SK-N-SH (cell line): ENCODE results near the gene ALDOA. TPM values are rescaled to one million over a fixed set of nuclear protein-coding genes. Genes with fewer than 3 reads are reported as not detected.

Experiments used
- CTCF ChIA-PET: fragments of 300-600, 350-600 bp; formaldehyde crosslinking; extraction: SDS; loops from one replicate; lab custom pipeline; 2021; lab: Yijun Ruan, JAX
- POLR2A ChIA-PET: fragments of 350-600 bp; sonication (Branson Sonifier 250); formaldehyde crosslinking; extraction: SDS; loops from one replicate; lab custom pipeline; 2020; ENCODE audit warnings: antibody characterized with exemption, inconsistent platforms; lab: Yijun Ruan, JAX
- DNase-seq: peaks from one replicate; pipeline ENCODE4 v3.0.0; 2012
- H2AFZ ChIP-seq: fragments of 200-600 bp; sonication (generic); 2 replicates; pipeline ENCODE4 v1.8.1; 2016; ENCODE audit warnings: antibody characterized with exemption, mild to moderate bottlenecking, low read depth
- H3F3A ChIP-seq: fragments of 200-600 bp; sonication (generic); replicated peaks from 2 replicates; pipeline ENCODE3; 2016; ENCODE audit warnings: antibody characterized with exemption, mild to moderate bottlenecking; ENCODE audit not compliant: insufficient read depth
- H3K27ac ChIP-seq, 2 experiments: fragments of 200-500 bp in 1 of 2; fragments of 200-600 bp in 1 of 2; sonication (Bioruptor generic) in 1 of 2; sonication (generic), shearing (Covaris generic) in 1 of 2; 2 replicates each; pipeline versions ENCODE4 v1.5.1 to v1.6.1; 2014 to 2016; ENCODE audit warnings: low read depth in 2 of 2, inconsistent platforms in 1 of 2, low read length in 1 of 2, mild to moderate bottlenecking in 1 of 2, mixed read lengths in 1 of 2
- H3K27me3 ChIP-seq: fragments of 200-600 bp; sonication (generic), shearing (Covaris generic); 2 replicates; pipeline ENCODE4 v1.6.1; 2016; ENCODE audit warnings: mixed run types; ENCODE audit not compliant: insufficient read depth
- H3K36me3 ChIP-seq, 2 experiments: fragments of 200-500 bp in 1 of 2; fragments of 200-600 bp in 1 of 2; sonication (Bioruptor generic) in 1 of 2; sonication (generic) in 1 of 2; replicated peaks in 1 of 2; 2 replicates each; pipeline versions ENCODE3 to v1.5.1; 2014 to 2016; ENCODE audit warnings: low read length in 1 of 2, mild to moderate bottlenecking in 1 of 2; ENCODE audit not compliant: insufficient read depth in 2 of 2, control insufficient read depth in 1 of 2
- H3K4me1 ChIP-seq, 2 experiments: fragments of 200-500 bp in 1 of 2; fragments of 200-600 bp in 1 of 2; sonication (Bioruptor generic) in 1 of 2; sonication (generic), shearing (Covaris generic) in 1 of 2; 2 replicates each; pipeline versions ENCODE4 v1.5.1 to v1.6.1; 2014 to 2016; ENCODE audit warnings: low read depth in 1 of 2, low read length in 1 of 2, mixed run types in 1 of 2; ENCODE audit not compliant: insufficient read depth in 2 of 2, control insufficient read depth in 1 of 2
- H3K4me2 ChIP-seq: fragments of 200-600 bp; sonication (generic), shearing (Covaris generic); 2 replicates; pipeline ENCODE4 v1.6.1; 2017; ENCODE audit warnings: mixed run types
- H3K4me3 ChIP-seq, 2 experiments: fragments of 200-500 bp in 1 of 2; fragments of 200-600 bp in 1 of 2; sonication (Bioruptor generic) in 1 of 2; sonication (generic), shearing (Covaris generic) in 1 of 2; 2 replicates each; pipeline versions ENCODE4 v1.5.1 to v1.8.1; 2014 to 2016; ENCODE audit warnings: low read depth in 2 of 2, inconsistent platforms in 1 of 2, low read length in 1 of 2, mild to moderate bottlenecking in 1 of 2, mixed read lengths in 1 of 2, moderate library complexity in 1 of 2
- H3K79me2 ChIP-seq: fragments of 200-600 bp; sonication (generic); 2 replicates; pipeline ENCODE4 v1.8.1; 2017; ENCODE audit warnings: mild to moderate bottlenecking; ENCODE audit not compliant: insufficient read depth
- H3K9ac ChIP-seq: fragments of 200-600 bp; sonication (generic); 2 replicates; pipeline ENCODE4 v1.6.1; 2017; ENCODE audit warnings: mixed run types
- H3K9me2 ChIP-seq: fragments of 200-600 bp; sonication (generic); 2 replicates; pipeline ENCODE4 v1.6.1; 2017; ENCODE audit warnings: mixed run types
- H3K9me3 ChIP-seq: fragments of 200-600 bp; sonication (generic); 2 replicates; pipeline ENCODE4 v1.6.1; 2017; ENCODE audit warnings: mixed run types, mild to moderate bottlenecking, moderate library complexity
- H4K20me1 ChIP-seq: fragments of 200-600 bp; sonication (generic); 2 replicates; pipeline ENCODE4 v1.6.1; 2017; ENCODE audit warnings: mild to moderate bottlenecking, mixed run types; ENCODE audit not compliant: insufficient read depth
- CTCF ChIP-seq: fragments of 200-600 bp; sonication (generic); IDR thresholded peaks from 2 replicates; pipeline ENCODE4 v1.6.1; 2017; ENCODE audit warnings: antibody characterized with exemption, mild to moderate bottlenecking, moderate library complexity
- EZH2phosphoT487 ChIP-seq: fragments of 200-600 bp; sonication (generic); IDR thresholded peaks from 2 replicates; pipeline ENCODE4 v1.6.1; 2017; ENCODE audit warnings: low read depth, mixed run types, mild to moderate bottlenecking, antibody characterized with exemption, moderate library complexity, borderline replicate concordance
- FOXM1 ChIP-seq: IDR thresholded peaks from 2 replicates; pipeline ENCODE4 v1.4.0; 2012; ENCODE audit warnings: low read depth, mild to moderate bottlenecking
- GABPA ChIP-seq: IDR thresholded peaks from 2 replicates; pipeline ENCODE4 v1.4.0; 2012; ENCODE audit warnings: low read depth, mild to moderate bottlenecking
- GATA2 ChIP-seq: sonication (generic); formaldehyde crosslinking; IDR thresholded peaks from 2 replicates; pipeline ENCODE4 v1.5.0; 2020; ENCODE audit warnings: mild to moderate bottlenecking, missing genetic modification reagents
- JUND ChIP-seq: IDR thresholded peaks from 2 replicates; pipeline ENCODE4 v1.4.0; 2012
- MAX ChIP-seq: IDR thresholded peaks from 2 replicates; pipeline ENCODE4 v1.4.0; 2012; ENCODE audit warnings: low read depth
- NFIC ChIP-seq: IDR thresholded peaks from 2 replicates; pipeline ENCODE4 v1.4.0; 2012; ENCODE audit warnings: borderline replicate concordance
- NRF1 ChIP-seq: IDR thresholded peaks from 2 replicates; pipeline ENCODE4 v1.6.1; 2012; ENCODE audit warnings: low read depth, mild to moderate bottlenecking, low read length
- PBX3 ChIP-seq: IDR thresholded peaks from 2 replicates; pipeline ENCODE4; 2012
- POLR2AphosphoS5 ChIP-seq: IDR thresholded peaks from 2 replicates; pipeline ENCODE4 v1.6.1; 2012; ENCODE audit warnings: low read depth, low read length
- REST ChIP-seq: IDR thresholded peaks from 2 replicates; pipeline ENCODE4 v1.6.1; 2012; ENCODE audit warnings: mild to moderate bottlenecking, low read depth, low read length, moderate library complexity
- RFX5 ChIP-seq: IDR thresholded peaks from 2 replicates; pipeline ENCODE4 v1.6.1; 2012; ENCODE audit warnings: mild to moderate bottlenecking, improper control_type of control experiment, low read length
- RXRA ChIP-seq: IDR thresholded peaks from 2 replicates; pipeline ENCODE4 v1.4.0; 2012; ENCODE audit warnings: low read depth, mild to moderate bottlenecking, borderline replicate concordance
- SIN3A ChIP-seq: IDR thresholded peaks from 2 replicates; pipeline ENCODE4 v1.6.1; 2012; ENCODE audit warnings: low read depth, mild to moderate bottlenecking, low read length, moderate library complexity, borderline replicate concordance
- TCF12 ChIP-seq: IDR thresholded peaks from 2 replicates; pipeline ENCODE4 v1.4.0; 2012
- TEAD4 ChIP-seq: IDR thresholded peaks from 2 replicates; pipeline ENCODE4 v1.4.0; 2012; ENCODE audit warnings: mild to moderate bottlenecking, borderline replicate concordance; ENCODE audit not compliant: insufficient read depth
- YY1 ChIP-seq: IDR thresholded peaks from 2 replicates; pipeline ENCODE4 v1.4.0; 2012; ENCODE audit warnings: low read depth, mild to moderate bottlenecking
- ZBTB33 ChIP-seq: IDR thresholded peaks from 2 replicates; pipeline ENCODE4 v1.4.0; 2012; ENCODE audit warnings: low read depth, borderline replicate concordance
- WGBS: methylation state at CpG from one replicate; pipeline ENCODE4 v1.1.6; 2017; ENCODE audit warnings: low lambda C conversion rate; 5-methylcytosine and 5-hydroxymethylcytosine counted together
- polyA plus RNA-seq, 3 experiments: library from polyadenylated mRNA; depleted of rRNA; stranded (reverse); fragments of >200 nt; gene quantifications; 2 replicates each; pipeline ENCODE4 v1.2.3, GENCODE V29; 2012

Gene ALDOA
- polyA plus RNA-seq, 1 of the 3 experiments (the other 2 are of a cell fraction) = 641 TPM

GRCh38 chr16:30113711-30114333 is 48.3 kb downstream of the ALDOA start:
- DNase-seq = no peak
- 87% methylated on average over 18 of the region's 20 CpGs for WGBS
- POLR2A ChIA-PET = no interaction called here
- Histone ChIP-seq H2AFZ (no peak overlapping the region), H3K79me2 (no peaks in the 10 kb centered on the region), H3K27me3 (no peaks in the 10 kb centered on the region), H3K4me2 (no peak overlapping the region), H4K20me1 (no peaks in the 10 kb centered on the region), H3K4me3 (no peak overlapping the region), H3K4me1 (peaks cover 5 to 6% of the 10 kb centered on the region in 2 experiments; a peak in 1 of 4 replicates), H3K9me3 (no peaks in the 10 kb centered on the region), H3F3A (peaks cover 2% of the 10 kb centered on the region), H3K27ac (no peak overlapping the region), H3K36me3 (peaks cover 3 to 6% of the 10 kb centered on the region in 2 experiments), H3K9me2 (no peaks in the 10 kb centered on the region), H3K9ac (no peak overlapping the region)
- no peak for TF ChIP-seq NFIC
- TF ChIP-seq RXRA = no peak
- no peak for TF ChIP-seq YY1
- no peak for TF ChIP-seq TEAD4
- no peak for TF ChIP-seq TCF12
- no peak for TF ChIP-seq EZH2phosphoT487
- no peak for TF ChIP-seq FOXM1
- no peak for TF ChIP-seq RFX5
- TF ChIP-seq SIN3A = no peak
- TF ChIP-seq JUND = no peak
- no peak for TF ChIP-seq GATA2 (CRISPR knock-in tag)
- no peak for TF ChIP-seq GABPA
- CTCF ChIA-PET = interaction anchor here (1.0 to 6.1 kb wide), 9 partner anchors 8 to 62 kb away, joined by 3 to 49 read pairs (median 10); partner anchors contain the start of genes ALDOA, TBX6 and YPEL3

GRCh38 chr16:30114411-30114810 is 48.9 kb downstream of the ALDOA start:
- Histone ChIP-seq H3F3A (peaks cover 2% of the 10 kb centered on the region), H4K20me1 (no peaks in the 10 kb centered on the region), H3K9me2 (no peaks in the 10 kb centered on the region), H3K27me3 (no peaks in the 10 kb centered on the region), H3K79me2 (no peaks in the 10 kb centered on the region), H3K4me2 (no peak overlapping the region), H3K36me3 (peaks cover 4 to 6% of the 10 kb centered on the region in 2 experiments), H2AFZ (no peak overlapping the region), H3K9me3 (no peaks in the 10 kb centered on the region), H3K4me3 (no peak overlapping the region), H3K9ac (no peak overlapping the region), H3K27ac (no peak overlapping the region), H3K4me1 (peaks cover 5 to 6% of the 10 kb centered on the region in 2 experiments; a peak in 1 of 4 replicates)
- ChIA-PET POLR2A (no interaction called here), CTCF (interaction anchor here (1.1 to 6.1 kb wide), 6 partner anchors 12 to 82 kb away, joined by 3 to 49 read pairs (median 4); partner anchors contain the start of gene TBX6)
- no peak for DNase-seq
- 92% methylated on average over 11 of the region's 11 CpGs for WGBS
- TF ChIP-seq POLR2AphosphoS5 (no peak), FOXM1 (no peak), REST (no peak), YY1 (no peak), CTCF (no peak), GABPA (no peak), NRF1 (no peak), GATA2 (CRISPR knock-in tag) (no peak), ZBTB33 (no peak), MAX (no peak), PBX3 (no peak), JUND (no peak)
